ENCODE data around the gene SF3A1. TPM values are rescaled to one million over a fixed set of nuclear protein-coding genes. Genes with fewer than 3 reads are reported as not detected.

Gene SF3A1
- total and polyA plus RNA-seq, 2 donors (not counting 3 experiments of a cell fraction or from before 2014, with no cell fraction given), result 60.2 to 187 TPM

GRCh38 chr22:30289141-30289979 is 67.3 kb downstream of the SF3A1 start, which contains the start of gene CASTOR1:
Gene CASTOR1 (minus strand): TSS chr22:30289505. CDS start chr22:30289497, 8 bp downstream.
- FAIRE-seq, result peak; percentile 100
- peak within 1 kb of the TSS; percentile 45 for H3K9ac ChIP-seq (replicated peaks; ENCODE audit: extremely low read depth, insufficient read depth, low read length)
- no peaks in the 10 kb centered on the region for H3K9me1 ChIP-seq (replicated peaks; ENCODE audit: control insufficient read depth, extremely low read depth, insufficient read depth, low read length)
- ChIA-PET CTCF (interaction anchor here (0.6 to 4.4 kb wide), 14 partner anchors 8 to 182 kb away, joined by 3 to 164 read pairs (median 12); partner anchors contain the start of genes RNF215 and TBC1D10A), POLR2A (interaction anchor here (1.1 to 2.1 kb wide), 5 partner anchors 12 to 81 kb away, joined by 3 to 7 read pairs (median 6); partner anchors contain the start of genes CCDC157, SF3A1 and TBC1D10A)
- H3K9me3 ChIP-seq (replicated peaks; ENCODE audit: control insufficient read depth, insufficient read depth, low read length), result no peaks in the 10 kb centered on the region
- peak within 1 kb of the TSS; percentile 68 for H2AFZ ChIP-seq (ENCODE audit: low read depth, low read length)
- dilution Hi-C loops (cut with MboI; ENCODE audit: extremely low pct_ligation_motif_present, low sequenced_read_pairs), result no loop called here
- BruUV-seq (replicated peaks), result no TSS peak
- peaks cover 28% of the 10 kb centered on the region for H3K4me1 ChIP-seq (ENCODE audit: control insufficient read depth, extremely low read depth, insufficient read depth, low read length)
- peak within 1 kb of the TSS; percentile 54 to 84 (median 64) for H3K4me3 ChIP-seq (replicated peaks in 1 of 3; ENCODE audit: insufficient read depth in 1 of 3, low read depth in 1 of 3, low read length in 3 of 3)
- intact Hi-C loops (cut with micrococcal nuclease), result loop anchor here (1.0 kb wide), 1 partner anchor 37 kb away; the partner anchor contains the start of gene TBC1D10A
- peak within 1 kb of the TSS; percentile 64 for H3K4me2 ChIP-seq (ENCODE audit: insufficient read depth, low read length)
- peak within 1 kb of the TSS; percentile 51 for H3K27ac ChIP-seq (ENCODE audit: insufficient read depth, low read depth, low read length)
- TF ChIP-seq FOS (IDR thresholded peaks at IDR 0.05; ENCODE audit: borderline replicate concordance, insufficient read depth, low read length) (no peak), POLR2AphosphoS5 (IDR thresholded peaks at IDR 0.05; ENCODE audit: insufficient read depth, low read depth, low read length) (peak; percentile 66), MYC (IDR thresholded peaks at IDR 0.05; ENCODE audit: low read depth, low read length) (no peak), POLR2A (IDR thresholded peaks at IDR 0.05; ENCODE audit: low read depth, low read length) (peak; percentile 60)
- H3K36me3 ChIP-seq (ENCODE audit: control insufficient read depth in 2 of 2, extremely low read depth in 1 of 2, insufficient read depth in 2 of 2, low read length in 2 of 2), result peaks cover 0 to 16% of the 10 kb centered on the region in 2 experiments
- no peaks in the 10 kb centered on the region for H3K79me2 ChIP-seq (ENCODE audit: control insufficient read depth, insufficient read depth, low read length)
- H3K27me3 ChIP-seq (ENCODE audit: control insufficient read depth in 2 of 2, insufficient read depth in 2 of 2, low read length in 2 of 2), result no peaks in the 10 kb centered on the region
- H4K20me1 ChIP-seq (replicated peaks; ENCODE audit: control insufficient read depth, extremely low read depth, insufficient read depth, low read length), result no peaks in the 10 kb centered on the region
- peak; percentile 99 for DNase-seq (ENCODE audit: low read depth, low spot score)
